PFSK-1 (cell line): ENCODE measurements around the gene SHISA5.

Source experiments
- FOXP2 ChIP-seq: optimal IDR thresholded peaks from 2 replicates; pipeline ENCODE3; 2011; ENCODE audit warnings: borderline replicate concordance, control low read depth, inconsistent platforms; ENCODE audit not compliant: insufficient read depth; ENCODE audit errors: extremely low read length, extremely low read depth
- POLR2AphosphoS5 ChIP-seq: IDR thresholded peaks from 2 replicates; pipeline ENCODE4 v1.6.1; 2012; ENCODE audit warnings: low read depth, mild to moderate bottlenecking, control low read depth, low read length, moderate library complexity
- SIN3A ChIP-seq: IDR thresholded peaks from 2 replicates; pipeline ENCODE4 v1.6.1; 2012; ENCODE audit warnings: mild to moderate bottlenecking, low read length, moderate library complexity, borderline replicate concordance; ENCODE audit not compliant: insufficient read depth
- TAF1 ChIP-seq: IDR thresholded peaks from 2 replicates; pipeline ENCODE4 v1.6.1; 2012; ENCODE audit warnings: low read length, control low read depth, borderline replicate concordance; ENCODE audit not compliant: insufficient read depth
- TF ChIP-seq, protein P1 (sequence below), 2 experiments: IDR thresholded peaks; 2 replicates each; pipeline versions ENCODE4 v1.6.1 to v1.8.0; 2011 to 2012; ENCODE audit warnings: low read depth in 2 of 2, low read length in 2 of 2, control low read depth in 1 of 2, inconsistent platforms in 1 of 2, mild to moderate bottlenecking in 1 of 2, moderate library complexity in 1 of 2; ENCODE audit not compliant: insufficient read depth in 1 of 2

The SHISA5 gene

GRCh38 chr3:48507256-48508061 is 3.5 kb upstream of the SHISA5 start:
- TF ChIP-seq, protein P1, sequence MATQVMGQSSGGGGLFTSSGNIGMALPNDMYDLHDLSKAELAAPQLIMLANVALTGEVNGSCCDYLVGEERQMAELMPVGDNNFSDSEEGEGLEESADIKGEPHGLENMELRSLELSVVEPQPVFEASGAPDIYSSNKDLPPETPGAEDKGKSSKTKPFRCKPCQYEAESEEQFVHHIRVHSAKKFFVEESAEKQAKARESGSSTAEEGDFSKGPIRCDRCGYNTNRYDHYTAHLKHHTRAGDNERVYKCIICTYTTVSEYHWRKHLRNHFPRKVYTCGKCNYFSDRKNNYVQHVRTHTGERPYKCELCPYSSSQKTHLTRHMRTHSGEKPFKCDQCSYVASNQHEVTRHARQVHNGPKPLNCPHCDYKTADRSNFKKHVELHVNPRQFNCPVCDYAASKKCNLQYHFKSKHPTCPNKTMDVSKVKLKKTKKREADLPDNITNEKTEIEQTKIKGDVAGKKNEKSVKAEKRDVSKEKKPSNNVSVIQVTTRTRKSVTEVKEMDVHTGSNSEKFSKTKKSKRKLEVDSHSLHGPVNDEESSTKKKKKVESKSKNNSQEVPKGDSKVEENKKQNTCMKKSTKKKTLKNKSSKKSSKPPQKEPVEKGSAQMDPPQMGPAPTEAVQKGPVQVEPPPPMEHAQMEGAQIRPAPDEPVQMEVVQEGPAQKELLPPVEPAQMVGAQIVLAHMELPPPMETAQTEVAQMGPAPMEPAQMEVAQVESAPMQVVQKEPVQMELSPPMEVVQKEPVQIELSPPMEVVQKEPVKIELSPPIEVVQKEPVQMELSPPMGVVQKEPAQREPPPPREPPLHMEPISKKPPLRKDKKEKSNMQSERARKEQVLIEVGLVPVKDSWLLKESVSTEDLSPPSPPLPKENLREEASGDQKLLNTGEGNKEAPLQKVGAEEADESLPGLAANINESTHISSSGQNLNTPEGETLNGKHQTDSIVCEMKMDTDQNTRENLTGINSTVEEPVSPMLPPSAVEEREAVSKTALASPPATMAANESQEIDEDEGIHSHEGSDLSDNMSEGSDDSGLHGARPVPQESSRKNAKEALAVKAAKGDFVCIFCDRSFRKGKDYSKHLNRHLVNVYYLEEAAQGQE (IDR thresholded peaks at IDR 0.05; ENCODE audit: insufficient read depth in 1 of 2, low read depth in 2 of 2, low read length in 2 of 2), result no peak
- TF ChIP-seq SIN3A (no peak), POLR2AphosphoS5 (no peak), FOXP2 (no peak), TAF1 (no peak)

DNA sequence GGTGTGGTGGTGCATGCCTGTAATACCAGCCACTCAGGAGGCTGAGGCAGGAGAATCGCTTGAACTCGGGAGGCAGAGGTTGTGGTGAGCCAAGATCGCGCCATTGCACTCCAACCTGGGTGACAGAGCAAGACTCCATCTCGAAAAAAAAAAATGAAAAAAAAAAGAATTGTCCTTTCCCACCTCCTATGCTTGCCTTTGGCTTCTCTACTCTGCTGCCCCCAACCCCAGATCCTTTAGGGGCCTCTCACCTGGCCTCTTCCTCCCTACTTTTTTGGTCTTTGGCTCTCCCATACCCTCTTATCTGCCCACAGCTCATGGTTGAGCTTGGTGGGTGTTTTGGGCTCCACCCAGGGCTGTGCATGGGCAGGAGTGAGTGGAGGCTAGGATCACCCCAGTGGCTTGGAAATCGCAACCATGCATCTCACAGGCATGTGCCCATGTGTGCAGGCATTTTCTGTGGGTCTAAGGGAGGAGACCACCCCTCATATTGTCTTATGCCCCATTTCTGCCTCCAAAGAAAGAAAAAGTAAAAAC is 2.1 kb upstream of the SHISA5 start:
- TF ChIP-seq, protein P1 (IDR thresholded peaks at IDR 0.05; ENCODE audit: insufficient read depth in 1 of 2, low read depth in 2 of 2, low read length in 2 of 2), result no peak
- TF ChIP-seq POLR2AphosphoS5 (no peak), FOXP2 (no peak), TAF1 (no peak)

DNA sequence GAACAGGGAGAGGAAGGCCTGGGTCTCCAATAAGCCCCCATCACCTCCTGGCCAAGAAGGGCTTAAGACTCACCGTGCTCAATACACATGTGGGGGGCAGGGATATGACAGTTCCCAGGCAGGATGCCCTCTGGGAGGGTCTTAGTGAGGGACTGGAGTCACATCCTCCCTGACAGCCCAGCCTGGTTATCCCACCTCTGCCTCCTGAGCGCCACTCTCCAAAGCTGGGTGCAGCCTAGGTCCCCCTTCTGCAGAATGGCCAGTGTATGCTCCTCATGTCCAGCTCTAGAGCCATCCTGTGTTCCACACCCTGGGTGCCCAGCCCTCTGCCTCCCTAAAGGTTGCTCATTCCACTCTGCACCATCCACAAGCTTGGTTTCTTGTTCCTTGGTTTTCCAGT is 1.2 kb upstream of the SHISA5 start:
- TF ChIP-seq TAF1 (no peak), POLR2AphosphoS5 (no peak)

GRCh38 chr3:48503401-48504050 is 448 bp downstream of the SHISA5 start:
- no peak for TF ChIP-seq SIN3A
- TF ChIP-seq FOXP2, result no peak
- no peak for TF ChIP-seq TAF1
- no peak for TF ChIP-seq POLR2AphosphoS5
- TF ChIP-seq, protein P1 (IDR thresholded peaks at IDR 0.05; ENCODE audit: insufficient read depth in 1 of 2, low read depth in 2 of 2, low read length in 2 of 2), result no peak

DNA sequence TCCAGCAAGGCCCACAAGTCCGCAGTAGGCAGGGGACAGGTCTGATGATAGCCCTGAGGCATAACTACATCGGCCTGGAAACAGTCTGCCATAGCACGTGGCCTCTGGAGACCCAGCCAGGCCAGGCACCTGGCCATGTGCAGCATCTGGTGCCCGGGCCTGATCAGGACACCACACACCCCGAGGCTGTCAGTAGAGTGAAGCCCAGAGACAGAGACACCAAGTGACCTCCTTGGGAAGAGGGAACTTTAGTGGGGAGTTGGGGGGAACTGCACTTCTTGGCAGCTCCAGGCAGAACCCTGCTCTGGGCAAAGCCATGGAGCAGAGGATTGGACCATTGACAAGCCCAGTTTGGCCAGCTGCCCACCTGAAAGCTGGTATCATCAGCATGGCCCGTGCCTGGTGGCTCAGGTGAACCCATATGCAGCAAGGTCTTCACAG is 1.2 kb downstream of the SHISA5 start:
- no peak for TF ChIP-seq SIN3A
- no peak for TF ChIP-seq FOXP2
- TF ChIP-seq, protein P1 (IDR thresholded peaks at IDR 0.05; ENCODE audit: insufficient read depth in 1 of 2, low read depth in 2 of 2, low read length in 2 of 2), result no peak
- no peak for TF ChIP-seq POLR2AphosphoS5
- no peak for TF ChIP-seq TAF1
